Stimulated activated CD8-positive, alpha-beta memory T cell treated with anti-CD3 and anti-CD28 coated beads, Interleukin-15, amount 100 ng/mL, for 48 hours (primary cell): ENCODE data around the gene OSTC.
A peak's percentile ranks its signal among the peaks of the same experiment; 100 is the strongest.

Source experiments
- DNase-seq, 2 donors: peaks; one replicate each; pipeline ENCODE4 v3.0.0-alpha.2; 2020; ENCODE audit warnings: low read depth in 2 of 2

OSTC gene

DNA sequence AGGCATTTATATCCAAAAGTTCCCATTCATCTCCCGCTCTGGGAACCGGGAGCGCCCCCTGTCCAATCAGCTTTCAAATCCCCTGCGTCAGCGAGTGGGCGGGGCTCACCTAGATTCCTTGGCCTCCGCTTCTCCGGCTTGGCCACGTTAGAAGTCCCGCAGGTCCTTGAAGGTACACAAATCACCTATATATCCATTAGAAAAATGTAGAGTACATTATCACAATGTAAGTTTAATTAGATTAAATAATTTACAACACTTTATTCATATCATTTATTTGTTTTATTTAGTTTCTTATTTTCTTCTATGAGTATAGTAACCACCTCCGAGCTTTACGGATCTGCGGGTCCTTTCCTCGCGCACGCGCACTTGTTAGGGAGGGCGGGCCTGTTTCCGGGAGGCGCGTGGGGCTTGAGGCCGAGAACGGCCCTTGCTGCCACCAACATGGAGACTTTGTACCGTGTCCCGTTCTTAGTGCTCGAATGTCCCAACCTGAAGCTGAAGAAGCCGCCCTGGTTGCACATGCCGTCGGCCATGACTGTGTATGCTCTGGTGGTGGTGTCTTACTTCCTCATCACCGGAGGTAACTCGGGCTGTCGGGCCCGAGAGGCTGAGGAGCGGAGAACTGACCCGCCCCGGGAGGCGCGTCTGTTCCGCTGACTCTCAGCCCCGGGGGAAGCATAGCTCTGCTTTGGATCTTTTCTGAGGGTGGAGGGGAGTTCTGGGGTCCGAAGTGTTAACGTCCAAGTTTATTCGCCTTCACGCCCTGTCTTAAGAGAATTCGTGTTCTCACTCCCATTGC, at the start of gene OSTC:
OSTC (plus strand) TSS at position 388 of the 802 bp plus-strand sequence; CDS start at position 445, 57 bp downstream.
- DNase-seq: peak; percentile 84 to 88

DNA sequence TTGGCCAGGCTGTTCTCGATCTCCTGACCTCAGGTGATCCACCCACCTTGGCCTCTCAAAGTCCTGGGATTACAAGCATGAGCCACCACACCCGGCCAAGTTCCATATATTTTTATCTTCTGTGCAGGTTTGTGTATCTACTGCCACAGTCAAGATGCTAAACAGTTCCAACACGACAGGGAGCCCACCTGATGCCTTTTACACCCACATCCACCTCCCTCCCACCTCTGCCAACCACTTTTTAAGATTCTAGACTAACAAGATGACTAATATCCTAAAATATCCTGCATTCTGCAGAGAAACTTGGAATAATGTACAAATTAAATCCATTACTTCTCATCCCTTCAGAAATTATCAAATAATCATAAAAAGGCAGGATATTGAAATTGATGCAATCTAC, 49.3 kb upstream of the OSTC start:
- DNase-seq: no peak

DNA sequence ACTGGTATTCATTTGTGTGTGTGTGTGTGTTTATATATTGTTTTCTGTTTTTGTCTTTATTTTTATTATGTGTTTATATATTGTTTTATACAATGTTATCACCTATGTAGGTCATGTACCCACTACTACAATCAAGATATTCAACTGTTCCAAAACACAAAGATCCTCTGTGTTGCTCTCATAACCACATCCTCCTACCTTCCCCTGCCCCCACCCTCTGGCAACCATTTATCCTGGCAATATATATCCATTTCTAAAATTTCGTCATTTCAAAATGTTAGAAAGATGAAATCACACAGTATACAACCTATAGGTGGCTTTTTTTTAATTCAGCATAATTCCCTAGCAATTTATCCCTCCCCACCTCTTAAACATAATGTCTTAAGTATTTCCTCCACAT, 48.9 kb upstream of the OSTC start:
- no peak for DNase-seq

- DNase-seq: no peak
Measured at GRCh38 chr4:108602163-108602562, 48.2 kb upstream of the OSTC start.

DNA sequence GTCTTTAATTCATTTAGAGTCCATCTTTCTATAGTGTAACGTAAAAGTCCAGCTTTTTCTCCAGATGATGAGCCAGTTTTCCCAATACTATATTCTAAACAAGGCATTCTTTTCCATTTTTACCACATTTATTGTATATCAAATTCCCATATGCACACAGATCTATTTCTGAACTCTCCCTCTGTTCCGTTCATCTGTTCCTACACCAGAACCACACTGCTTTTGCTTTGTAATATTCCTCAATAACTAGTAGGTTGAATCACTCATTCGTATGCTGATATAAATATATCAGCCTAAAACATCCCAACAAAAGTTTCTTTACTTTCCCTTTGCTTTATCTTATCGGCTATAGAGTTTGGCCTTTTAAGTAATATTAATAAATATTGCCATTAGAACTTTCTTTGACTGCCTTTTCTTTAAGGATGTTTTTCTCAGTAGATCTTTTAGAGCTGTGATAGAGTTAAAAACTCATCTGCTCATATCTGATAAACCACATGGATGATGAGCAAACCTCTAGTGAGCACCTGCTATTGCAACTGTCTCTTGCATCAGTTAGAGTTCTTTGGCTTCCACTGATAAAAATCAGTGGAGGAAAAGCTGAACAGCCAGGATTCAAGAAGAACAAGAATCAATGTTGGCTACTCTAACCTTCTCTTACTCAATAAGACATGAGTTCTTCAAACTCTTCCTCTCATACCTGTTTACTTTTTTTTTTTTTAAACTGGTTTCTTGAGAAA, 43.2 kb upstream of the OSTC start:
- DNase-seq: no peak

GRCh38 chr4:108611365-108611764, 39.0 kb upstream of the OSTC start:
- no peak for DNase-seq

- no peak for DNase-seq
Measured at GRCh38 chr4:108612365-108612764, 38.0 kb upstream of the OSTC start.

DNA sequence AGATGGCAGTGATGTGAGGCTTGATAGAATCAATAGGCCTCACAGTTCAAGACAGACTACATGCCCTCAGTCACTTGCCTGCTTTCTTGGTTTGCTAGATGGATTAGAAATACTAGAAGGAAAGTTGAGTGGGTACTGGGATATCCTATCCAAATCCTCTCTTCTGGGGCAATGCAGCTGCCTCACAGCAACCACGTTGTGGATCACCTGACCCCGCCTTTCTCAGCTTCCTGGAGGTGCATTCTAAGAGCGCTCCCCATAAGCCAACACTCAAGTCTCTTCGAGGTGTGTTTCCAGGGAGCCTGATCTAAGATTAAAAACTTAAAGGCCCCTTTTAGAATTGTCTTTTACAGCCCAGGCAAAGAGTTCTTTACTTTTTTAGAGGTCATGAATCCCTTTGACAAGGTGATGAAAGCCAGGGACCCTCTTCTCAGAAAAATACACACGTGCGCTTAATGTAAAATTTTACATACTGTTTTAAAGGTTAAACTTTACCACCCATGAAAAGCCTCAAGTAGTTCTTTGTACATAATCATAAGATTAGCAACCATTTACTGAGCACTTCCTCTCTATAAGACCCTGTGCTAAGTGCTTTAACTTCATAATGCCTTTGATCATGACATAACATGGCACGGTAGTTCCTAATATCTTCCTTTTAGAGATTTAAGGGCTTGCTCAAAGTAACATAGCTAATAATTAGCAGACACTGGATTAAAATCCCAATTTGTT, 30.9 kb upstream of the OSTC start:
- peak in 1 of 2 donors; percentile 25 for DNase-seq

- peak; percentile 94 to 95 for DNase-seq
Measured at GRCh38 chr4:108620101-108620932, 30.1 kb upstream of the OSTC start, which contains the start of gene RPL34. RPL34 (plus strand) TSS chr4:108620576; CDS start chr4:108621960, 1,384 bp downstream.

GRCh38 chr4:108620933-108621905, 29.2 kb upstream of the OSTC start:
- no peak for DNase-seq

GRCh38 chr4:108622022-108622421, 28.4 kb upstream of the OSTC start:
- DNase-seq: peak in 1 of 2 donors; percentile 21

DNA sequence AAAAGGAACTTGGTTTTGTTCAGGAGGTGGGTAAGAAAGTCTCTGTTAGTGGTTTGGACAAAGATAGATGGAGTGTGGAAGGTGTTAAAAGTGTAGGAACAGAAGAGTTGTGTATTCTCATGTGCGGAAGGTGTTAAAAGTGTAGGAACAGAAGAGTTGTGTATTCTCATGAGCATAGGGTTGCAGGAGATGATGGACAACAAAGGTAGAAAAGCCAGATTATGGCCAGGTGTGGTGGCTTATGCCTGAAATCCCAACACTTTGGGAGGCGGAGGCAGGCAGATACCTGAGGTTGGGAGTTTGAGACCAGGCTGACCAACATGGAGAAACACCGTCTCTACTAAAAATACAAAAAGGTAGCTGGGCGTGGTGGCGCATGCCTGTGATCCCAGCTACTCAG, 27.6 kb upstream of the OSTC start:
- no peak for DNase-seq

GRCh38 chr4:108624263-108625056, 25.9 kb upstream of the OSTC start:
- no peak for DNase-seq

- no peak for DNase-seq
Measured at GRCh38 chr4:108626056-108626455, 24.3 kb upstream of the OSTC start.

DNA sequence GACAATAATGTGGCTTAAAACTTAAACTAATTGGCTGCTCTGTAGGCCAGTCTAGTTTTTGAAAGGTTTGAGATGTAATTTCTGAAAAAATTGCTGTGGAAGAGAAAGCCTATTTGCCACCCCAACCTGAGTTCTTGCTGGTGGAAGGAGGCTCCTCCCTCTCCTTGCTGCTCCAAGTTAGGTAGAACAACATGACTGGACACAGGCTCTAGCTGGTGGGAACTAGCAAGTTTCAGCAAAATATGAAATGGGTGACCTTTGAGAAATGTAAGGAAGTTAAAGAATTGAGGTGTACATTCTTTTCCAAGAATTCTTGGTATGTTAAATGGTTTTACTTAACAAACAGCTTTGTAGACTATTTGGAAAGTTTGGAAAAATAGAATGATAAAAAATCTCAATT, 22.0 kb upstream of the OSTC start:
- no peak for DNase-seq

DNA sequence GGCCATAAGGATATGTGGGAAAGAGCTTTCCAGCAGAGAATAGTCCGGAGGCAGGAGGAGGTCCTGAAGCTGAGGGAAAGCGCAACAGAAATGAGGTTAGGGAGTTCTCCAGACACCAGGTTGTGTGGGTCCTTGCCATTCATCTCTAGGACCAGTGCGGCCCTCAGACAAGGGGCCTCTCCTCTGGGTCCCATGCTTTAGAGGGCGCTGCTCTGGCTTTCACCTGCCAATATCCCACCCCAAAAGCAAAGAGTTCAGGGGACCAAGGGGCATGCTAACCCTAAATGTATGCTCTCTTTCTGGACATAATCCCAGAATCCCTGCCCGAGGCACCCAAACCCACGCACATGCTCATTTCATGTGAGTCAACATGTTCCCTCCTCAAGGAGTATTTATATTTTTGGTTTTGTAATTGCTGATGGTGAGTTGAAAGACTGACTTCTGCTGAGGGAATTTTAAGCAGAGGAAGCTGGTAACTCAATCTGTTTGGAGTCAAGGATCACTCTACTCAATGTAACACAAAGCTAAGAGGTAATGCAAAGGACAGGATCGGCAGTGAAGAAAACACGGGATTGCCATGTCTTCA, 15.2 kb upstream of the OSTC start:
- no peak for DNase-seq

DNA sequence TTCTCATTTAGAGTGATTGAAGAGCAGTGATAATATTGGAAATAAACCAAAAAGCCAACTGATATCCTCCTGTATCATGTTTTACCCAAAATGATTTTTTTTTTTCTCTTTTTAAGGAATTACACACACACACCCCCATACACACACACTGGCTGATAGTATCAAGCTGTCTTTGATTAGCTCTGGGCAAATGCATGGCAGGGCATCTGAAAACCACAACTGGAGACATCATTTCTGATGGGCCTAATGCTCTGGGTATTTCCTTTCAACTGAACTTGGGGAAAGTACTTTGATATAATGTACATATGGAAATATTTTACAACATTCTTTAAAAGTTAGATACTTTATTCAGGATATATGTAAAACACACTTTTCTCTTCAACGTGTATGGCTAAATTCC, 14.2 kb upstream of the OSTC start:
- no peak for DNase-seq

DNA sequence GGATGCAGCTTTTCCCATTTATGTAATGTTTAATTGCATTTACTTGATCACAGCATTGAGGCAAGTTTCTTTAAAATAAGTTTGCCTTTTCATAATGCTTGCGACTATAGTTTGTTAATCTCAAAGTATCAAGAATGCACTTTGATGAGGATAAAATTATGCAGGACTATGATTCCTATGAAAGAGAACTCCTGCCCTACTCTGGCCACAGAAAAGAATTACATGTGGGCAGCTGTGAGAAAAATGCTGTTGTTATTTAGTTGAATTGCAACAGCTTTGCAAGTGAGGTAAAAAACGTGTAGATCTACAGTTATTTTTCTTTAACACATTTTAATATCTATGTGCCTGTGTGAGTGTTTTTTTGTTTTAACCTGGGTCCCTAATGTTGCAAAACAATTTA, 12.5 kb upstream of the OSTC start:
- no peak for DNase-seq

- DNase-seq: no peak
Measured at GRCh38 chr4:108644237-108644636, 6.2 kb upstream of the OSTC start.
